Neutrophil (primary cell): ENCODE measurements around the gene MST1R.

Experiments
- H3K27ac ChIP-seq: fragments of 200-600 bp; sonication (generic); 2 replicates; pipeline ENCODE4 v1.5.1; 2016; ENCODE audit warnings: mild to moderate bottlenecking, moderate library complexity
- H3K27me3 ChIP-seq: fragments of 200-600 bp; sonication (generic); 2 replicates; pipeline ENCODE4 v1.6.0; 2016; ENCODE audit warnings: mild to moderate bottlenecking
- H3K36me3 ChIP-seq: fragments of 200-600 bp; sonication (generic); 2 replicates; pipeline ENCODE4 v1.5.1; 2017
- H3K4me1 ChIP-seq, 2 experiments: fragments of 200-600 bp in 1 of 2; sonication (generic) in 1 of 2; 1 replicate in 1 of 2; 2 replicates in 1 of 2; pipeline versions ENCODE4 v1.5.1 to v1.6.1; 2013 to 2016; ENCODE audit warnings: low read depth in 1 of 2, low read length in 1 of 2, mild to moderate bottlenecking in 1 of 2, moderate library complexity in 1 of 2; ENCODE audit not compliant: control insufficient read depth in 1 of 2, insufficient read depth in 1 of 2
- H3K4me3 ChIP-seq, 2 experiments: fragments of 200-600 bp in 1 of 2; sonication (generic) in 1 of 2; 1 replicate in 1 of 2; 2 replicates in 1 of 2; pipeline ENCODE4 v1.5.1; 2013 to 2016; ENCODE audit warnings: low read depth in 1 of 2, low read length in 1 of 2, mild to moderate bottlenecking in 1 of 2, moderate library complexity in 1 of 2
- H3K9me3 ChIP-seq: fragments of 200-600 bp; sonication (generic); 2 replicates; pipeline ENCODE4 v1.5.1; 2016
- CTCF ChIP-seq: fragments of 200-600 bp; sonication (generic); IDR thresholded peaks from 2 replicates; pipeline ENCODE4 v1.5.1; 2016; ENCODE audit warnings: antibody characterized with exemption

MST1R gene

GRCh38 chr3:49900491-49901153 lies 3.1 kb downstream of the MST1R start:
- Histone ChIP-seq H3K27me3 (no peaks in the 10 kb centered on the region), H3K4me1 (peaks cover 23 to 25% of the 10 kb centered on the region in 2 experiments), H3K27ac (no peak overlapping the region), H3K36me3 (no peaks in the 10 kb centered on the region), H3K9me3 (no peaks in the 10 kb centered on the region), H3K4me3 (no peak overlapping the region)
- TF ChIP-seq CTCF, result no peak

- Histone ChIP-seq H3K36me3 (no peaks in the 10 kb centered on the region), H3K9me3 (no peaks in the 10 kb centered on the region), H3K4me1 (peaks cover 15 to 16% of the 10 kb centered on the region in 2 experiments), H3K27ac (no peak overlapping the region), H3K4me3 (no peak overlapping the region), H3K27me3 (no peaks in the 10 kb centered on the region)
- TF ChIP-seq CTCF, result no peak
Observed at GRCh38 chr3:49899815-49900214, 3.9 kb downstream of the MST1R start.

- Histone ChIP-seq H3K4me3 (no peak overlapping the region), H3K9me3 (no peaks in the 10 kb centered on the region), H3K27ac (no peak overlapping the region), H3K36me3 (no peaks in the 10 kb centered on the region), H3K4me1 (peaks cover 7 to 8% of the 10 kb centered on the region in 2 experiments), H3K27me3 (no peaks in the 10 kb centered on the region)
- TF ChIP-seq CTCF, result no peak
Observed at GRCh38 chr3:49898991-49899390, 4.7 kb downstream of the MST1R start.

GRCh38 chr3:49896345-49896744 lies 7.3 kb downstream of the MST1R start:
- no peak overlapping the region for H3K27ac ChIP-seq
- no peak overlapping the region for H3K4me3 ChIP-seq
- no peaks in the 10 kb centered on the region for H3K36me3 ChIP-seq
- no peaks in the 10 kb centered on the region for H3K4me1 ChIP-seq
- H3K9me3 ChIP-seq, result no peaks in the 10 kb centered on the region
- H3K27me3 ChIP-seq, result no peaks in the 10 kb centered on the region
- no peak for TF ChIP-seq CTCF

GRCh38 chr3:49895791-49896190 lies 7.9 kb downstream of the MST1R start:
- no peaks in the 10 kb centered on the region for H3K27me3 ChIP-seq
- TF ChIP-seq CTCF, result no peak
- H3K4me3 ChIP-seq, result no peak overlapping the region
- no peaks in the 10 kb centered on the region for H3K9me3 ChIP-seq
- no peak overlapping the region for H3K27ac ChIP-seq
- H3K36me3 ChIP-seq, result no peaks in the 10 kb centered on the region
- H3K4me1 ChIP-seq, result no peaks in the 10 kb centered on the region
